ENCODE data around the gene QDPR.

DNA sequence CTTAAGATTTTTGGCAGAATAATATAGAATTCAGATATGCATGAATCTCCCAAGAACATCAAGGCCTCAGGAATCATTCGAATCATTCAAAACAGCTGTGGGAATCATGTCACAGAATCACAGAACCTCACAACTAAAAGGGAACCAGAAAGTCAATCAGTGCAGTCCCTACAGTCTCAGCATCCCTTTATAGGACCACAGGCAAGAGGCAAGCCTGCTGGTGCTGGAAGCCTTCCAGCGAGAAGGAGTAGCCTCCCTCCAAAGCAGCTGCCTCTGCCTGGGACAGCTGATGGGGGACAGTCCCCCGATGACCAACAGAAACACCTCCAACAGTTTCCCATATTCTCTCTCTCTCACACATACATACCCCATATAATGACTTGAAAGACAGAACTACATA, 20.7 kb downstream of the QDPR start:
- TF ChIP-seq TCF7 (IDR thresholded peaks at IDR 0.05; ENCODE audit: borderline replicate concordance) = no peak
- TF ChIP-seq, protein P1, sequence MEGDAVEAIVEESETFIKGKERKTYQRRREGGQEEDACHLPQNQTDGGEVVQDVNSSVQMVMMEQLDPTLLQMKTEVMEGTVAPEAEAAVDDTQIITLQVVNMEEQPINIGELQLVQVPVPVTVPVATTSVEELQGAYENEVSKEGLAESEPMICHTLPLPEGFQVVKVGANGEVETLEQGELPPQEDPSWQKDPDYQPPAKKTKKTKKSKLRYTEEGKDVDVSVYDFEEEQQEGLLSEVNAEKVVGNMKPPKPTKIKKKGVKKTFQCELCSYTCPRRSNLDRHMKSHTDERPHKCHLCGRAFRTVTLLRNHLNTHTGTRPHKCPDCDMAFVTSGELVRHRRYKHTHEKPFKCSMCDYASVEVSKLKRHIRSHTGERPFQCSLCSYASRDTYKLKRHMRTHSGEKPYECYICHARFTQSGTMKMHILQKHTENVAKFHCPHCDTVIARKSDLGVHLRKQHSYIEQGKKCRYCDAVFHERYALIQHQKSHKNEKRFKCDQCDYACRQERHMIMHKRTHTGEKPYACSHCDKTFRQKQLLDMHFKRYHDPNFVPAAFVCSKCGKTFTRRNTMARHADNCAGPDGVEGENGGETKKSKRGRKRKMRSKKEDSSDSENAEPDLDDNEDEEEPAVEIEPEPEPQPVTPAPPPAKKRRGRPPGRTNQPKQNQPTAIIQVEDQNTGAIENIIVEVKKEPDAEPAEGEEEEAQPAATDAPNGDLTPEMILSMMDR (IDR thresholded peaks at IDR 0.05 in 2 of 3, conservative IDR thresholded peaks at IDR 0.05 in 1 of 3; ENCODE audit: control insufficient read depth in 2 of 3, extremely low read depth in 1 of 3, insufficient read depth in 1 of 3, low read depth in 3 of 3, low read length in 3 of 3) = no peak
- TF ChIP-seq POLR2AphosphoS2 (IDR thresholded peaks at IDR 0.05; ENCODE audit: low read depth, low read length) = no peak
- no peak for TF ChIP-seq POLR2A (IDR thresholded peaks at IDR 0.05; ENCODE audit: low read depth, low read length)
- TF ChIP-seq CHD2 (IDR thresholded peaks at IDR 0.05; ENCODE audit: borderline replicate concordance, low read depth, low read length) = no peak
- no peak for TF ChIP-seq EZH2 (IDR thresholded peaks at IDR 0.05; ENCODE audit: borderline replicate concordance, control insufficient read depth, low read depth, low read length)
- no peak for TF ChIP-seq EED (IDR thresholded peaks at IDR 0.05; ENCODE audit: low read depth)
